WTC11 (cell line): ENCODE results near the gene APRT.

Experiments used
- KAT7 ChIP-seq: sonication (generic); formaldehyde crosslinking; IDR thresholded peaks from 2 replicates; pipeline ENCODE4 v1.8.1; 2023; ENCODE audit warnings: missing genetic modification reagents, mild to moderate bottlenecking, borderline replicate concordance
- ZNF263 ChIP-seq: sonication (generic); formaldehyde crosslinking; IDR thresholded peaks from 2 replicates; pipeline ENCODE4 v1.8.1; 2022; ENCODE audit warnings: low read depth, mild to moderate bottlenecking, moderate library complexity, missing genetic modification reagents
- TF ChIP-seq, protein P1 (sequence below): fragments of 200-600 bp; IDR thresholded peaks from 2 replicates; pipeline ENCODE4 v1.8.0; 2022; ENCODE audit warnings: antibody characterized with exemption
- TF ChIP-seq, protein P2 (sequence below): sonication (generic); formaldehyde crosslinking; IDR thresholded peaks from 2 replicates; pipeline ENCODE4 v1.8.1; 2022; ENCODE audit warnings: mild to moderate bottlenecking, missing genetic modification reagents, moderate library complexity, borderline replicate concordance

GRCh38 chr16:88839026-88839529 lies 27.4 kb upstream of the APRT start:
- TF ChIP-seq, protein P1, sequence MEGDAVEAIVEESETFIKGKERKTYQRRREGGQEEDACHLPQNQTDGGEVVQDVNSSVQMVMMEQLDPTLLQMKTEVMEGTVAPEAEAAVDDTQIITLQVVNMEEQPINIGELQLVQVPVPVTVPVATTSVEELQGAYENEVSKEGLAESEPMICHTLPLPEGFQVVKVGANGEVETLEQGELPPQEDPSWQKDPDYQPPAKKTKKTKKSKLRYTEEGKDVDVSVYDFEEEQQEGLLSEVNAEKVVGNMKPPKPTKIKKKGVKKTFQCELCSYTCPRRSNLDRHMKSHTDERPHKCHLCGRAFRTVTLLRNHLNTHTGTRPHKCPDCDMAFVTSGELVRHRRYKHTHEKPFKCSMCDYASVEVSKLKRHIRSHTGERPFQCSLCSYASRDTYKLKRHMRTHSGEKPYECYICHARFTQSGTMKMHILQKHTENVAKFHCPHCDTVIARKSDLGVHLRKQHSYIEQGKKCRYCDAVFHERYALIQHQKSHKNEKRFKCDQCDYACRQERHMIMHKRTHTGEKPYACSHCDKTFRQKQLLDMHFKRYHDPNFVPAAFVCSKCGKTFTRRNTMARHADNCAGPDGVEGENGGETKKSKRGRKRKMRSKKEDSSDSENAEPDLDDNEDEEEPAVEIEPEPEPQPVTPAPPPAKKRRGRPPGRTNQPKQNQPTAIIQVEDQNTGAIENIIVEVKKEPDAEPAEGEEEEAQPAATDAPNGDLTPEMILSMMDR: no peak
- TF ChIP-seq ZNF263 (CRISPR knock-in tag) (no peak), KAT7 (CRISPR knock-in tag) (no peak)
- TF ChIP-seq, protein P2, sequence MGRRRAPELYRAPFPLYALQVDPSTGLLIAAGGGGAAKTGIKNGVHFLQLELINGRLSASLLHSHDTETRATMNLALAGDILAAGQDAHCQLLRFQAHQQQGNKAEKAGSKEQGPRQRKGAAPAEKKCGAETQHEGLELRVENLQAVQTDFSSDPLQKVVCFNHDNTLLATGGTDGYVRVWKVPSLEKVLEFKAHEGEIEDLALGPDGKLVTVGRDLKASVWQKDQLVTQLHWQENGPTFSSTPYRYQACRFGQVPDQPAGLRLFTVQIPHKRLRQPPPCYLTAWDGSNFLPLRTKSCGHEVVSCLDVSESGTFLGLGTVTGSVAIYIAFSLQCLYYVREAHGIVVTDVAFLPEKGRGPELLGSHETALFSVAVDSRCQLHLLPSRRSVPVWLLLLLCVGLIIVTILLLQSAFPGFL (CRISPR knock-in tag): no peak
